DOHH2 (cell line): ENCODE data around the gene ITGA3.

Source experiments
- H3F3A ChIP-seq: fragments of 200-600 bp; sonication (generic), shearing (Covaris generic); 2 replicates; pipeline ENCODE4 v1.6.0; 2016; ENCODE audit warnings: antibody characterized with exemption, mild to moderate bottlenecking; ENCODE audit not compliant: control insufficient read depth, insufficient read depth
- H3K27ac ChIP-seq: fragments of 200-600 bp; sonication (generic); 2 replicates; pipeline ENCODE4 v1.5.1; 2014; ENCODE audit warnings: low read depth, mild to moderate bottlenecking, low read length, moderate library complexity
- H3K27me3 ChIP-seq: fragments of 200-600 bp; sonication (generic); 2 replicates; pipeline ENCODE4 v1.6.1; 2014; ENCODE audit warnings: mild to moderate bottlenecking, low read length, mixed read lengths; ENCODE audit not compliant: control insufficient read depth
- H3K36me3 ChIP-seq: fragments of 200-600 bp; sonication (generic); 2 replicates; pipeline ENCODE4 v1.6.1; 2014; ENCODE audit warnings: mild to moderate bottlenecking, low read length, moderate library complexity, mixed read lengths; ENCODE audit not compliant: control insufficient read depth
- H3K4me1 ChIP-seq: fragments of 200-600 bp; sonication (generic); 2 replicates; pipeline ENCODE4 v1.6.1; 2014; ENCODE audit warnings: mild to moderate bottlenecking, low read length, mixed read lengths; ENCODE audit not compliant: control insufficient read depth
- H3K4me2 ChIP-seq: fragments of 200-600 bp; sonication (generic); 2 replicates; pipeline ENCODE4 v1.6.0; 2014; ENCODE audit warnings: mild to moderate bottlenecking, low read length, moderate library complexity
- H3K4me3 ChIP-seq: fragments of 200-600 bp; sonication (generic); 2 replicates; pipeline ENCODE4 v1.5.1; 2014; ENCODE audit warnings: mild to moderate bottlenecking, low read length, mixed read lengths
- H3K79me2 ChIP-seq: fragments of 200-600 bp; sonication (generic); 2 replicates; pipeline ENCODE4 v1.6.1; 2014; ENCODE audit warnings: mild to moderate bottlenecking, low read length, mixed read lengths; ENCODE audit not compliant: control insufficient read depth
- H3K9me2 ChIP-seq: fragments of 200-600 bp; sonication (generic); replicated peaks from 2 replicates; pipeline ENCODE4 v1.6.1; 2014; ENCODE audit warnings: mild to moderate bottlenecking, low read length, mixed read lengths; ENCODE audit not compliant: control insufficient read depth
- H3K9me3 ChIP-seq: fragments of 200-600 bp; sonication (generic); 2 replicates; pipeline ENCODE4 v1.6.1; 2014; ENCODE audit warnings: antibody characterized with exemption, low read length, mixed read lengths; ENCODE audit not compliant: control insufficient read depth, insufficient read depth
- H4K20me1 ChIP-seq: fragments of 200-600 bp; sonication (generic); 2 replicates; pipeline ENCODE4 v1.6.0; 2014; ENCODE audit warnings: low read depth, mild to moderate bottlenecking, antibody characterized with exemption, low read length, moderate library complexity; ENCODE audit not compliant: control insufficient read depth, insufficient read depth
- EZH2phosphoT487 ChIP-seq: fragments of 200-600 bp; sonication (generic); IDR thresholded peaks from 2 replicates; pipeline ENCODE4 v1.6.1; 2017; ENCODE audit warnings: borderline replicate concordance, mild to moderate bottlenecking, antibody characterized with exemption, low read length, moderate library complexity, mixed read lengths
- TF ChIP-seq, protein P1 (sequence below): fragments of 200-600 bp; sonication (generic); IDR thresholded peaks from one replicate; pipeline ENCODE4 v1.5.1; 2014; ENCODE audit warnings: antibody characterized with exemption, mild to moderate bottlenecking, low read depth, low read length; ENCODE audit not compliant: poor library complexity, severe bottlenecking

Gene ITGA3

GRCh38 chr17:50135316-50136095 lies 79.6 kb downstream of the ITGA3 start:
- TF ChIP-seq, protein P1, sequence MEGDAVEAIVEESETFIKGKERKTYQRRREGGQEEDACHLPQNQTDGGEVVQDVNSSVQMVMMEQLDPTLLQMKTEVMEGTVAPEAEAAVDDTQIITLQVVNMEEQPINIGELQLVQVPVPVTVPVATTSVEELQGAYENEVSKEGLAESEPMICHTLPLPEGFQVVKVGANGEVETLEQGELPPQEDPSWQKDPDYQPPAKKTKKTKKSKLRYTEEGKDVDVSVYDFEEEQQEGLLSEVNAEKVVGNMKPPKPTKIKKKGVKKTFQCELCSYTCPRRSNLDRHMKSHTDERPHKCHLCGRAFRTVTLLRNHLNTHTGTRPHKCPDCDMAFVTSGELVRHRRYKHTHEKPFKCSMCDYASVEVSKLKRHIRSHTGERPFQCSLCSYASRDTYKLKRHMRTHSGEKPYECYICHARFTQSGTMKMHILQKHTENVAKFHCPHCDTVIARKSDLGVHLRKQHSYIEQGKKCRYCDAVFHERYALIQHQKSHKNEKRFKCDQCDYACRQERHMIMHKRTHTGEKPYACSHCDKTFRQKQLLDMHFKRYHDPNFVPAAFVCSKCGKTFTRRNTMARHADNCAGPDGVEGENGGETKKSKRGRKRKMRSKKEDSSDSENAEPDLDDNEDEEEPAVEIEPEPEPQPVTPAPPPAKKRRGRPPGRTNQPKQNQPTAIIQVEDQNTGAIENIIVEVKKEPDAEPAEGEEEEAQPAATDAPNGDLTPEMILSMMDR = no peak
- no peak for TF ChIP-seq EZH2phosphoT487
- H3K27me3 ChIP-seq = peaks cover 6% of the 10 kb centered on the region
- no peaks in the 10 kb centered on the region for H3K9me3 ChIP-seq
- 0 out of 2 replicates have a peak, but pooled peaks cover 8% of the 10 kb centered on the region for H3F3A ChIP-seq
- H3K4me1 ChIP-seq = peaks cover 9% of the 10 kb centered on the region
- H3K9me2 ChIP-seq = no peaks in the 10 kb centered on the region
- peaks cover 8% of the 10 kb centered on the region for H3K79me2 ChIP-seq
- H4K20me1 ChIP-seq = peaks cover 22% of the 10 kb centered on the region
- H3K4me2 ChIP-seq = no peak overlapping the region
- no peak overlapping the region for H3K4me3 ChIP-seq
- no peak overlapping the region for H3K27ac ChIP-seq
- peaks cover 62% of the 10 kb centered on the region for H3K36me3 ChIP-seq

DNA sequence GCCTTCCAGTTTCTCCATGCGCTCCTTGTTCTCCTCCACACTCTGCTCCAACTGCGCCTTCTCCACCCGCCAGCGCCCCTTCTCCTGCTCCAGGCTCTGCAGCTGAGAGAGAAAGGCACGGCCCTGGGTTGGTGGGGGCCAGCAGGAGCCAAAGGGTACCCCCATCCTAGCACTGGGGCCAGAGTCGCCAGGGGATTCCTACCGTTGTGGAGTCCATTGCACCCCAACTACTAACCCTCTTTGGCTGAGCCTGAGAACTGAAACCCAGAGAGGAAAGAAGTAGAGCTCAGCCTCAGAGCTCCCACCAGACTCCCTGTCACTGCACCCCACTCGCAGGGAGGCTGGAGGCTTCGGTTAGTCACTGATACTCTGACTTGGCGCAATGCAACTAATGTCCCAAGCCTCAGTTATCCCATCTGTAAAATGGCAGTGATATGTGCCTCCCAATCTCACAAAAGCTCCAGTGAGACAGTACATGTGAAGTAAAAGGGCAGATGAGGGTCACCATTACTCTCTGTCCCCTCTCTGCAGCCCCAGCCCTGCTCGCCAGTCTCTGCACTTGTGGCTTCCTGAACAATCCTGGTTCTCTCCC lies 80.3 kb downstream of the ITGA3 start:
- Histone ChIP-seq H3K27ac (no peak overlapping the region), H3F3A (0 out of 2 replicates have a peak, but pooled peaks cover 8% of the 10 kb centered on the region), H3K4me3 (no peak overlapping the region), H3K36me3 (peaks cover 68% of the 10 kb centered on the region), H3K4me2 (no peak overlapping the region), H3K79me2 (peaks cover 8% of the 10 kb centered on the region), H3K9me3 (no peaks in the 10 kb centered on the region), H3K9me2 (no peaks in the 10 kb centered on the region), H3K4me1 (peaks cover 16% of the 10 kb centered on the region), H4K20me1 (peaks cover 22% of the 10 kb centered on the region), H3K27me3 (no peaks in the 10 kb centered on the region; the same call in 1 of the 2 replicates)
- TF ChIP-seq, protein P1 = no peak

- Histone ChIP-seq H3K4me3 (no peak overlapping the region), H3K27ac (no peak overlapping the region), H3K9me2 (no peaks in the 10 kb centered on the region), H3K27me3 (no peaks in the 10 kb centered on the region), H4K20me1 (peaks cover 22% of the 10 kb centered on the region), H3K79me2 (peaks cover 13% of the 10 kb centered on the region), H3K4me1 (peaks cover 24% of the 10 kb centered on the region), H3F3A (0 out of 2 replicates have a peak, but pooled peaks cover 8% of the 10 kb centered on the region), H3K36me3 (peaks cover 77% of the 10 kb centered on the region), H3K4me2 (no peak overlapping the region), H3K9me3 (no peaks in the 10 kb centered on the region)
- TF ChIP-seq, protein P1 = no peak
- no peak for TF ChIP-seq EZH2phosphoT487
Observed at GRCh38 chr17:50137042-50137441, 81.1 kb downstream of the ITGA3 start.
